Vagina (tissue), 2 donors: ENCODE results near the gene UBE2E3.

Experiments used
- POLR2A ChIP-seq, 2 donors: fragments of 450-650 bp; IDR thresholded peaks; one replicate each; pipeline ENCODE4 v1.6.1; 2017; ENCODE audit warnings: antibody characterized with exemption in 2 of 2, mild to moderate bottlenecking in 2 of 2, moderate library complexity in 2 of 2
- POLR2AphosphoS5 ChIP-seq, 2 donors: sonication (generic); formaldehyde crosslinking; IDR thresholded peaks; one replicate each; pipeline ENCODE4 v1.9.0; 2017; ENCODE audit warnings: antibody characterized with exemption in 2 of 2, mild to moderate bottlenecking in 2 of 2, low read depth in 1 of 2; ENCODE audit not compliant: insufficient read depth in 1 of 2
- TF ChIP-seq, protein P1 (sequence below), 3 experiments: fragments of 450-650 bp in 2 of 3; fragments of 200-600 bp in 1 of 3; sonication (generic) in 1 of 3; IDR thresholded peaks; one replicate each; pipeline ENCODE4 v1.5.1; 2017 to 2019; ENCODE audit warnings: antibody characterized with exemption in 3 of 3, mild to moderate bottlenecking in 2 of 3, moderate library complexity in 2 of 3

GRCh38 chr2:181022652-181023051, 42.2 kb downstream of the UBE2E3 start:
- TF ChIP-seq, protein P1, sequence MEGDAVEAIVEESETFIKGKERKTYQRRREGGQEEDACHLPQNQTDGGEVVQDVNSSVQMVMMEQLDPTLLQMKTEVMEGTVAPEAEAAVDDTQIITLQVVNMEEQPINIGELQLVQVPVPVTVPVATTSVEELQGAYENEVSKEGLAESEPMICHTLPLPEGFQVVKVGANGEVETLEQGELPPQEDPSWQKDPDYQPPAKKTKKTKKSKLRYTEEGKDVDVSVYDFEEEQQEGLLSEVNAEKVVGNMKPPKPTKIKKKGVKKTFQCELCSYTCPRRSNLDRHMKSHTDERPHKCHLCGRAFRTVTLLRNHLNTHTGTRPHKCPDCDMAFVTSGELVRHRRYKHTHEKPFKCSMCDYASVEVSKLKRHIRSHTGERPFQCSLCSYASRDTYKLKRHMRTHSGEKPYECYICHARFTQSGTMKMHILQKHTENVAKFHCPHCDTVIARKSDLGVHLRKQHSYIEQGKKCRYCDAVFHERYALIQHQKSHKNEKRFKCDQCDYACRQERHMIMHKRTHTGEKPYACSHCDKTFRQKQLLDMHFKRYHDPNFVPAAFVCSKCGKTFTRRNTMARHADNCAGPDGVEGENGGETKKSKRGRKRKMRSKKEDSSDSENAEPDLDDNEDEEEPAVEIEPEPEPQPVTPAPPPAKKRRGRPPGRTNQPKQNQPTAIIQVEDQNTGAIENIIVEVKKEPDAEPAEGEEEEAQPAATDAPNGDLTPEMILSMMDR (IDR thresholded peaks at IDR 0.05) = no peak
- no peak for TF ChIP-seq POLR2A (IDR thresholded peaks at IDR 0.05)
- TF ChIP-seq POLR2AphosphoS5 (IDR thresholded peaks at IDR 0.05; ENCODE audit: insufficient read depth in 1 of 2, low read depth in 1 of 2) = no peak
